Measurements from ENCODE around the gene TSPAN31.

Gene TSPAN31

DNA sequence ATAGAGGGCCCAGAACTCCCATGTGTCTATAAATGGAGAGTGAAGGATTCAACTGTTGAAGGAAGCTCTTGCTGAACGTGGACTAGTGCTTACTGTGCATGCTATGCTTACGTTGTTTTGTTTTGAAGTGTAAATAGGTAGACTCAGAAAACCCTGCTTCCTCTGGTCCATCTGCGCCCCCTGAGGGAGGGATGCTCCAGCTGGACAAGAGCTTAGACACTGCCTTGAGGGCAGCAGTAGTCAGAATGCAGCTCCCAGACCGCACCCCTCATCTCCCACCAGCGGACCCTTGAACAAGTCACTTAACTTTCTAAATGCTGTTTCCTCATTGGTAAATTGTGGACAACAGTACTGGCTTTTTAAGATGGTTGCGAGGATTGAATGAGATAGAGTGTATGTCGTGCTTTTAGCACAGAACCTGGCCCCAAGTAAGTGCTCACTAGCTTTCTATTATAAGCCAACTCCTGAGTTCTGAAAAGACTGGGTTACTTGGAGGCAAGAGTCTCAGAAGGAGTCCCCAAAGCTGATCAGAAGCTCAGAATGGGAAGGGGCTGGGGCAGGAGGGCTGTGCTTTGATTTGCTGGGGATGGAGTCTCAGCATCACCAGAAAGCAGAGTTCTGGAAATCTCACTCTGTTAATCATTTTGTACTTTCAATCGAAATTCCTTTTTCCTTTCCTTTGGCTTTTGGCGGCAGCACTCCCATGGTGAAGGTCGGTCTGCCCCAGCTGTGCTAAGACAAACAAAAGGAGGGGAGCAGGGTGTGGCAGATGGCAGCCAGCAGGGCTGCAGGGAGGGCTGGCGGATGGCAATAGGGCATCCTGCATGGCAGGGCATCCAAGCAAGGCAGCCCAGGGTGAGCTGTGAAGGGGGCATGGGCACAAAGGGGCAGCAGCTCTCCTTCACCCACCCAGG is 21.9 kb upstream of the TSPAN31 start:
- no peak for DNase-seq (ENCODE audit: low spot score)

DNA sequence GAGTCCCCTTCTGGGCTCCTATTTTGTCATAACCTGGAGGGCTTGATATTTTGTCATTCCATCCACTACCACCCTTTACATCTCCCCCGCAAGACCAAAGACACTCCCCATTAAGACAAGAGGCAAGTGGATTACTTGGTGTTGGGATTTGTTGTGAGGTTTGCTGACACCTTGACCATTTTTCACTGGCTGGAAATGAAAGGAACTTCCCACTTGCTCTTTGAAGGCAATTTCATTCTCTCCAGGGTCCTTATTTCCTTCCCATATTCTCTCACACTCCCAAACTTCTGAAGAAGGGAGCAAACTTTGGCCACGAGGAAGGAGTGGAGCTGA is 21.2 kb upstream of the TSPAN31 start:
- no peak for DNase-seq (ENCODE audit: low spot score)

DNA sequence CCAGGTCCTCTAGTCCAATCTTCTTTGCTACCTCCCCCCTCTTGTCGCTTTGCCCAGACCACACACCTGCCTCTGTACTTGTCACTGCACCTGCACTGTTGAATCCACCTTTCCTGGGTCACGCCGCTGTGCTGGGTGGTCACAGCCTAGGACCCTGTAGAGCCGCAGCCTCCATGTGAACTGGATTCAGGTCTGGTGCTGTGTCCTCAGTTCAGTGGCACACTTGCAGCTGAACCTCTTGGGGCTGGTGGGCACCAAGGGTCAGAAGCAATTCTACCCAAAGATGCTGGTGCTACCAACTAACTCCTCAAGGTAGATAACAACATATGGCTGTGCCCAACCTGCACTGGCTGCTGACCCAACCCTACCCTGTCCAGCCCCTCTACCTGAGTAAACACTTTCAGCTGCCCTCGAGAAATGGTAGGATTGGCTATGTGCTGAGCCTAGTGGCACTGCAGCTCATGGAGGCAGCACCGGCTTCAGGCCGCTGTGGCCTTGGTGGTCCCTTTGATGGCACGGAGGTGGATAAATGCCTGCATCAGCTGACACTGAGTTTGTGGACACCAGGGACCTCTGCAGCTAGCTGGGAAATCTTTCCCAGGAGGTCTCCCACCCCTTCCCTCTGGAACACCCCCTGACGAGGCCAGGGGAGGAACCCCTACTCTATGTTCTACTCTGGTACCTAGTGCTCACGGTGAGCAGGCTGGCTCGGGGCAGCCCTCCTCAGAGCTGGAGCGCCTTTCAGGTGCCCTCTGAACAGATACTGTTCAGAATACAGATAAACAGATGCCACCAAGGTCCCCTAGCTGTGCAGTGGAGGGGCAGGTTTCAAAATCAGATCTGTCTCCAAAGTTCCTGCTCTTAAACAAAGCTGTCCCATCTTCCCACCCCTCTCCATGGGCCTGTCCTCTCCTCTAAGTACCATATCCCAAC is 20.6 kb upstream of the TSPAN31 start:
- no peak for DNase-seq (ENCODE audit: low spot score)

DNA sequence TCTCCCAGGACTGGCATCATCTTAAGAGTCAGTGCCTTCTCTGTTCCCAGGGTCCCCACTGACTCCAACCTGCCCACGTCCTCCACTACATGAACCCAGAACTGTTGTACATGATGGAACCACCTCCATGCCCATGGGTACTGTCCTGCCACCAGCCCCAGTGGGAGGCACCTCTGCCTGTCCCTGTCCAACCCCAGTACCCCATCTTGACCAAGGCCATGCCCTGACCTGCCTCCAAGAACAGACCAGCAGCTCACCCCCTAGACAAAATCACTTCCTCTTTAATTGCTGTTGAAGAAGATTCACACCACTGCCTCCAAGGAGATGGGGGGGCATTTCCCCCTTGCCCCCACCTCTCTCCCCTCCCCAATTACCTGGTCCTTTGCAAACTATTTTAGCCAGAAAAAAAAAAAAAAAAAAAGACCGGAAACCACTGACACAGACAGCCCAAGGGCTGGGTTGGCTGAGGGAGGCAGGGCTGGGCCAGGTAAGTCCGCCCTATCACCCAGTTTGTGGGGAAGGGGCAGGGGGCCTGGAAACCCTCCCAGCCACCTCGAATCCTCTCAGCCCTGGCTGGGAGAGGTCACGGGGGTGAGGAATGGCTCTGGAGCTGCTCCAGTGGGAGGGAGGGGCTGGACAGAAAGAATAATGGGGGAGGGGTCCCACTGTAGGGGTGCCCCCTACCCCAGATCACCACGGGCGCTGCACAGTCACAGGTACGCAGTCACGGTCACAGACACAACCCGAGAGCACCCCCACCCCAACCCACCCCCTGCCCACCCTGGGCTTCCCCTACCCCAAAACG is 19.7 kb upstream of the TSPAN31 start:
- no peak for DNase-seq (ENCODE audit: low spot score)

DNA sequence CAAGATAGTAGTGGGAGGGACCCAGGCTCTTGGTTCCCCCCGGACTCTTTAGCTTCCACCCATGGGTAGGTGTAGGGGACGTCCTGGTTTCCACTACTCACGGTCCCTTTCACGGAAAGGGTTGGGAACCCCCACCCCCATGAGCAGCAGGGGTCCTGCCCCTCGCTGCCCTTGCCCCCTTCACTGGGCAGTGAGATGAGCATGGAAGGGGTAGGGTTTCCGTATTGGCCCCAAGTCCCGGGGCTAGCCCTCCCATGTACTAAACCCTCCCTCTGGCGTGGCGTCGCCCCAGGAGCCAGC is 19.0 kb upstream of the TSPAN31 start:
- DNase-seq (ENCODE audit: low spot score): no peak

DNA sequence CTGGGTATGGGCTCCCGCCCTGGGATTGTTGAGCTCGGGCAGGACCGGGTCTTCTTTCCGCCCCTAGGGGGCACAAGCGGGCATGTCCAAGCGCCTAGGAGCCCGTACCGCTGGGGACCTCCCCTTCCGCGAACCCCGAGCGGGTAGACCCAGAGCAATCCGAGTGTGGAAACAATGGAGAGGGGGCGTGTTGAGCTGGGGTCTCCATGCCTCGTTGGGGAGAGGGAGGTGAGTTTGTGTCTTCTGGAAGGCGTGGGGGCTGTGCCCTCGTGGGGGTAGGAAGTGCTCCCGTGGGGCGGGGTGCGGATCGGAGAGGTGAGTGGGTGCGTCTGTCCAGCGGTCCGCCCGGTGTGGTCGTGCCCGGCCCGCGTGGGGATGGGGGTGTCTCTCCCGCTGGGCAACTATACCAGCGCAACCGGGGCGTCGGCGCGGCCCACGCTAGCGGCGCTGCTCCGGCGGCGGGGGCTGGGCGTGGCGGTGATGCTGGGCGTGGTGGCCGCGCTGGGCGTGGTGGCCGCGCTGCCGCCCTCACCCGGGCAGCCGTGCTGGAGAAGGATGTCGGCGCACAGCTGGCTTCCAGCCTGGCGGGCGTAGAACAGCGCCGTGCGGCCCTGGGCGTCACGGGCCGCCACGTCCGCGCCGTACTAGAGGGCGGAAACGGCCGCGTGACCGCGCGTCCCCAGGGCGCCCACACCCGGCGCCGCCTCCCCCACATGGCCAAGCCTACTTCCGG is 18.5 kb upstream of the TSPAN31 start:
- no peak for DNase-seq (ENCODE audit: low spot score)

DNA sequence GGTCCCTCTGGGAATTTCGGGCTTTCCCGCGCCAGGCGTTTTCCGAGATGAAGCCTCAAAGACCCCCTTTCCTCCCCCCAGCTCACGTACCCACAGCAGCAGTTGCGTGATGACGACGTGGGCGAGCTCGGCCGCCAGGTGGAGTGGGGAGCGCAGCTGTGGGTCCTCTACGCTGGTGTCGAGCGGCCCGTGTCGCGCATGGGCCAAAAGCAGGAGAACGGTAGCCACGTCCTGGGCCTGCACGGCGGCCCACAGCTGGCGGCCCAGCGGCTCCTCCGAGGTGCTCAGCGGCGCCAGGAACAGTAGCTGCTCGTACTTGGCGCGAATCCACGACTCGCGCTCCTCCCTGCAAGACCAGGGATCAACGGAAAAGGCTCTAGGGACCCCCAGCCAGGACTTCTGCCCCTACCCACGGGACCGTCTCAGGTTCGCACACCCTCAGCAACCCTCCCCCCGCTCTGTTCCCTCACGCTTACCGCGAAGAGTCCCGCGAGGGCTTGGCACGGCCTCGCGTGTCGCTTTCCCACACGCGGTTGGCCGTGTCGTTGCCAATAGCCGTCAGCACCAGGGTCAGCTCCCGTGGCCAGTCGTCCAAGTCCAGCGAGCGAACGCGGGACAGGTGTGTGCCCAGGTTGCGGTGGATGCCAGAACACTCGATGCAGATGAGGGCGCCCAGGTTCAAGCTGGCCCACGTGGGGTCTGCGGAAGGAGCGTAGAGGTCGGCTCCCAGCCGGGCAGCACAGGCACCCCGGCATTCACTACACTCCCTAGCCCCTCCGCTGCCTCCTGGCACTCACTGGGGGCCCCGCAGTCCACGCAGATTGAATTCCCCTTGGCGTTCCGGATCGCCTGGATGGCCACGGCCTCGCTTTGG is 17.7 kb upstream of the TSPAN31 start:
- no peak for DNase-seq (ENCODE audit: low spot score)

DNA sequence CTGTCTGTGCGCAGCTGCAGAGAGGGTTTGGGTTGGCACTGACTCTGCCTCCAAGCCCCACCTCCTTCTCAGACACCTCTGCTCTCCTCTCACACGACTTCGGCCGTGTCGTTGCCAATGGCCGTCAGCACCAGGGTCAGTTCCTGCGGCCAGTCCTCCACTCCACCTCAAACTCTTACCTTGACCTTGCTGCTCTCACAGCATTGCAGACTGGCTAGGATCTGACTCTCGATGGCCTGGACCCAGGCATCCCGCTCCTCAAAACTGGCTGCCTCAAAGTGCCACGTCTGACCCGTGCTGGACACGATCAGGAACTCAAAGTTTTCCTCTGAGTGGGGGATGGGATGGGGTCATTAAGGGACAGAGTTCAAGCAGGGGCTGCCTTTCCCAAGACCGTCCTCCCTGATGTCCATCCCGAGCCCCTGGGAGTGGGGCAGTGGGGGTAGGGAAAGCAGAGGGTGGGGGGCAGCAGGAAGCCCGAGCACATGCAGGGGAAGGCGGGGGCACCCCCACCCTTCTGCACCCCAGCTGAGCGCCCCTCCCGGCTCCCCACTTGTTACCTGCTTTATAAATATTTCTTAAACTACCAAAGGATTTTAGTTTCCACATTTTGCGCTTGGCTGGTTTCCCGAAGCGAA is 17.0 kb upstream of the TSPAN31 start:
- DNase-seq (ENCODE audit: low spot score): no peak

DNA sequence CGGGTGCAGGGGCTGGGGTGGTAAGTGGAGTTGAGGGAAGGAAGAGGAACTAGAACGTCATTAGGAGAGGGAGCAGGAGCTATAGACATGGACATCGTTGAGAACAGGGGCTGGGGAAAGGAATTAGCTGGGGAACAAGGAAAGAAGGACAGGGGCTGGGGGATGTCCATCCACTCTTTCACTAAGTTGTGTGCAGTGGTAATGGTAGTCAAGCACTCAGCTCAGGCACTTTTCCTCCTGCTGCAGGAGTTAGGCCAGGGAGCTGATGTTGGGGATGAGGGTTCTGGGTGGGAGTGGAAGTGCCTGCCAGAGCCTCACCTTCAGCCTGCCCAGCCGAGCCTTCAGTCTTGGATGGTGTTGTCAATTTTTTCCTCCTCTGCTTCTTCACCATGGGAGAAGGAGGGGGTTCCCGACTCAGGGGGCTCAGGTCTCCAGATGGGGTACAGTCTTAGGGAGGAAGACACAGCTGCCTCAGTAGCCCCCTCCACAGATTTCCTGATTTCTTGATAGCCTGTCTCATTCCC is 15.5 kb upstream of the TSPAN31 start:
- DNase-seq (ENCODE audit: low spot score): no peak

DNA sequence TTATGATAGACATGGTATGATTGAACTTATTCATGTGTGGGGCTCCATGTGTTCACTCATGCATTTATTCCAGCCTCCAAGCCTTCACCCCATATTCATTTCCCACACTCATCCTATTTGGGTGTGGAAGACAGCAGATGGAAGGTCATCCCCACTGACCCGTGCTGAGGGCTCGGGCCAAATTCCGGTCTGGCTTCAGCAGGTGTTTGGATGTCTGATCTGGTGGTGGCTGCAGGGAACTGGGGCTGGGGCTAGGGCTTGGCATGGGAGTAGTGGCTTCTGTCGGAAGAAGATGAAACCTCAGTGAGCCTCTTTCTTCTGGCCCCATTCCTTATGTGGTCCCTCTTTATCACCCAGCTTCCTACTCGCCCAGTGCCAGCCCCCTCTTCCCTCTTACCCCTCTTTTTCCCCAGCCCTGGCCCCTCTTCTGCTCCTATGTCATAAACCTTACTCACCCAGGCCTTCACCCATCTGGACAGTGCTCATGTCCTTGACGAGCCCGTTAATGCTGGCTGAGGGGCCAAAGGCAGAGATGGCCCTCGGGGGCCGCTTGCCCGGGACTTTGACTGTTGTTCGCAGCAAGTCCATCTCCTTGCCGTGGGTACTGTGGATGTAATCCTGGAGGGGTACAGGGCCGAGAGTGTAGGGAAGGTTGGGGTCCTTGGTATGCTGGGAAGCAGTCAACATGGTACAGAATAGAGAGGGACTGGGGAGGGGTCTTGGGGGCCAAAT is 14.3 kb upstream of the TSPAN31 start:
- DNase-seq (ENCODE audit: low spot score): no peak

DNA sequence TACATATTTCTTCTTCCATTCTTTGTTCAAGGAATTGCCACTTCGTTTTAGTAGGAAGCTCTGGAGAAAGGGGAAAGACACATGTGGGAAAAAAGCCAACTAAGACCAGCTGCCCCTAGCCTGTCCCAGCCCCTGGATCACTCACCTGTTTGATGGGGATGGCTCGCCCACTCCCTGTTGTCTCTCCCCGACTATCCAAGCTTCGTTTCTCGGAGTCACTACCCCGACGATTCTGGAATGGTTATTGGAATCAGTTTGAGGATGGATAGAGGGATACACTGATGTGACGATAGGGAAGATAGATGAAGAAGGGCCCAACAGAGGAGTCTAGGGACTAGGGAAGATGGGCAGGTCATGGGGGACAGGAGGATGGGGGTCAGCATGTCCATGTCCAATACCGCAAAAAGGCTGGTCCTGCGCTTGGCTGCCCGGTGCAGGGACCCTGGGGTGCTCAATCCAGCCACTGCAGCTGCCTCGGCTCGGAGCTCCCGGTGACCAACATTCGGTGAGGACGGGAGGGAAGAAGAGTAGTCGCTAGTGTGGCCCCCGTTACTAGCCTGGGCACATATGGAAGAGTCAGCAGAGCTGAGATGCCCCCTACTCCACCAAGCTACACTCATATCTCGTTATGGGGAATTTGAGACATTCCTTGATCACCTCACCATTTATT is 13.3 kb upstream of the TSPAN31 start:
- DNase-seq (ENCODE audit: low spot score): no peak

DNA sequence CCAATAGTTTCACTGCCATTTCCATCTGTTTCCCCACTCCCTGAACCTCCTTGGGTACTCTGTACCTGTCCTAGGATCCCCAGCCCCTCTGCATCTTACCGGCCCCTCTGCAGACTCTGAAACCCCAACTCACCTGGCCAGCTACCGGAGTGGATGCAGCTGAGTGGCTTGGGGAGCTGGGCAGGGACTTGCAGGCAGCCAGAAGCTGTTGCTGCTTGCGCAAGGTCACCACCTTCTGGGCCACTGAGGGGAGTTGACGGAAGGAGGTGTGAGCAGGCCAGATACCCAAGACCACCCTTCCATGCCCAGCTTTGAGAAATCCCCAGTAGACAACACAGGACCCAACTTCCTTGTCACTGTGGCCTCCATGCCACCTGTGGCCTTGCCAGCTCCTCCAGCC is 12.6 kb upstream of the TSPAN31 start:
- DNase-seq (ENCODE audit: low spot score): no peak

DNA sequence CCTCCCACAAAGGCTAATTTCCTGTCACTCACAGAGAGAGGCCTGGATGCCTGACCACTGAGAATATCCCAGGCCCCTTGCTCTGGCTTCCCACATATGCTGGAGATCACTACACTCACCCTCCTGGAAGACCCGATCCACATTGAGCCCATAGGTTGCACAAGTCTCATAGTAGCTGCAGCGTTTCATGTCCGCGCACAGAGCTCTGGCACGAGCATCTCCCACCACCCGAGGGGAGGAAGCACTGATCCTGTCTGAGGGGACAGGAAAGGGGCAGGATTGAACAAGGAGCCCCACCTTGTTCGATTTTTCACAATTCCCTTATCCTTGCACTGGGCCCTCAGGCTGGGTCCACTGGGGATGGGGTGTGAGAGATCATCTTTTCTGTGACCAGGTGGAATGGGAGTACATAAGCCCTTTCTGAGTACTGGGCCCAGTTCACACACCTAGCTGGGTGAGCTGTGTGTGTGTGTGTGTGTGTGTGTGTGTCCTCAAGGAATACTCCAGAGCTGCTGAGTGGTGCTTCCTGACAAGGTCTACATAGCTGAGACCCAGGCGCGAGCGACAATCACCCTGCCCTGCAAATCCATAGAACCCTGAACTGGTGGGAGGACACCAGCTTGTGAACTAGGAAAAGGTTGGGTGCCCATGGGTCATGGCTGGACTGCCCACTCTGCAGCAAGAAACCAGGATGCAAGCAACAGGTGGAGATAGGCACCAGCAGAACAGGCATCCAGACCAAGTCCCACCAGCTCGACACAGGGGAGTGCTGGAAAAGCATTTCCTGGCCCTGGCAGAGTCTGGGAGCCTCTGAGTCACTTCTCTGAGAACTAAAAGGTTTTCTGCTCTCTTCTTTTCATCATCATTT is 11.9 kb upstream of the TSPAN31 start:
- DNase-seq (ENCODE audit: low spot score): no peak

DNA sequence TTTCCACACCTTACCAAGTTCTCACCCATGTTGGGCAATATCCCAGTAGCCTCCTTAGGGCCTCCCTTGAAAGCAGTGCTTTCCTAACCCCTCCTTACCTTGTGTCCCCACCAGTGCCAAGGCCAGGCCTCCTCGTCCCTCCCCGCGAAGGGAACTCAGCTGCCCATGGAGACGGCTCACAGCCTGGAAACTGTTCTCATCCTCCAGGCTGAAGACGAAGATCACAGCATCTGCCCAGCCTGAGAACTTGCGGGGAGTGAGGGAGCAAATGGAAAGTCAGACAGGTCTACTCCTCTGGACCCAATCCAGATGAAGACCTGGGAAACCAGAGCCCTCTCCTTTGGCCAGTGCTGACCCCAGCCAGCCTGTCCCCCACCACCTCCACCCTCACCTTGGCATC is 10.9 kb upstream of the TSPAN31 start:
- DNase-seq (ENCODE audit: low spot score): no peak

DNA sequence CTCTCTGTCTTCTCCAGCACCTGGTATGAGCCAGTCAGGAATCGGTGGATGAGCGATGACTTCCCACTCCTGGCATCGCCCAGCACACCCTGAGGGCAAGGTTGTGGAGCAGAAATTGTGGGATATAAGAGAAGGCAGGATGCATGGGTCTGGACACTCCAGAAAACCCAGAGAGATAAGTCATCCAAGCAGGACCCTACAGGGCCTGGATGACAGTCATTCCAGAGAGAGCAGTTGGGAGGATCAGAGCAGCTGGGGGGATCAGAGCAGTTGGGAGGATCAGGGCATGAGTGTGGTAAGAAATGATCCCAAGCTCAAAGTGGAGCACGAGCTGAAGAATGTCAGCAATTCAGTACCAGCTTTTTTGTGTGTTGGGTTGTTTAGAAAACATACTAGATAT is 10.2 kb upstream of the TSPAN31 start:
- no peak for DNase-seq (ENCODE audit: low spot score)

DNA sequence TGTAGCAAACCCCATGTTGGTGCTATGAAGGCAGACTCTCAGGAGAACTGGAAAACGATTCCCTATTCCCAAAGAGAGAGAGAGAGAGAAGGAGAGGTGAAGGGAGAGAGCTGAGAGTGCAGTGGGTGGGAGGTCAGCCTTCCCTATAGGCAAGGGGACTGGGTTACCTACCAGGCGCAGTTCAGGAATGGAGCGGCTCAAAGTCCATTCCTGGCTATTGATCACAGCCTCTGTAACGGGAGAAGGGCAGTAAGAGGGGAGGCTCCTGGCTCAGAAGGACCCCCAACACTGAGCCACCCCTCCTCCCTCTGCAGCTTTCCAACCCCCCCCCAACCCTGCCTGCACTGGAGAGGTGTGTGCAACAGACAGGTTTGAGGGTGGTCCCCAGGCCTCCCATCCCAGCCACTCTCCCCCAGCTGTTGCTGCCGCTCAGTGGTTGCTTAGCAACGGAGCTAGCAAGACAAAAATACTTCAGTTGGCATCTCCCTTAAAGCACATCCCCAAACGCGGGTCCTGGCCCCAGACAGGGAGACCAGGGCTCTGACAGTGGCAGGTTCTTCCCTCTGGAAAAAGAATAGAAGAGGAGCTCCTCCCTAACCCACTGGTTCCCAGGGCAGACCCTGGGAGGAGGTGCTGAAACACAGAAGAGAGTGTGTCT is 9.5 kb upstream of the TSPAN31 start:
- no peak for DNase-seq (ENCODE audit: low spot score)
